Hypothalamus (tissue), 51 donors: ENCODE data around the gene ME1.
"Not testable (repeated sequence)": the region's sequence is repeated elsewhere in the genome, so short reads cannot be mapped to it uniquely, and the experiment has no call there.

Source experiments
- DNase-seq, 51 donors: peaks; one replicate each; lab custom pipeline; 2025; lab: John Stamatoyannopoulos, UW

Gene ME1

DNA sequence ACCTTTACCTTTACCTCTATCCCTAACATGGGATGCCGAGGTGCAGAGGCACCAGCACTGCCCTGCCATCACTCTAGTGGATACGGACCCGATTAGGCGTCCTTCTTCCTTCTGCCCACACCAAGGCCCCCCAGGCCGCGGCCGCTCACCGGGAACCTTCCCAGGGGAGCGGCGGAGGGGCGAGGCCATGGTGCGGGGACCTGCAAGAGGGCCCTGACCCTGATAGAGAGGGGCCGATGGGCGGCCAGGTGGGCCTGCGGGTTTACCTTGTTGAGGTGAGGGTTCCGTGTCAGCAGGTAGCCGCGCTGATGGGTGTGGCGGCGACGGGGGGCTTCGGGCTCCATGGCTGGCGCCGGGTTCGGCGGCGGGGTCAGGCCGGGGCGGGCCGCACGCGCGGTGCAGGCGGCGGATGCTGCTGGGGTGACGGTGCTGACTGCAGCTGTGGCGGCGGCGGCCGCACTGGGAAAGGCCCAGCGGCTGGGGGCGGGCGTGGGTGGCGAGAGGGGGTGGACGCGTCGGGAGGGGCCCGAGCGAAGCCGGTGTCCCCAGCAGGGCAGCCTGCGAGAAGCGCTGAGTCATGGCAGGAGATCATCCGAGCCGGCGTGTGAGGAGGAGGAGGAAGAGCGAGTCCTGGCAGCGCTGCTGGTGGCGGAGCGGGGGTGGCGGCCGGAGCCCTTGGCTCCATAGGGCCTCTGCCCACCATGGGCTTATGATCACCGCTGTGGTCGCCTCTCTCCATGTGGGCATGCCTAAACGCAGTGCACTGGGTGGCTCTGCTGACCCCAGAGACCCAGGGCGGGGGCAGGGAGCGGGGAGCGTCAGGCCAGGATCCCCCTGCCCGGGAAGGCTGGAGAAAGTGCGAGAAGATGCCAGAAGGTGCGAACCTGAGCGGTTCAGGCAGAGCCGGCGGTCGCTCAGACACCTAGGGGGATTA is at the start of gene ME1:
ME1 (minus strand) TSS at position 441 of the 934 bp plus-strand sequence; CDS start at position 344, 97 bp downstream.
- peak in 49 of 51 donors; percentile 20 to 88 (median 69) for DNase-seq

DNA sequence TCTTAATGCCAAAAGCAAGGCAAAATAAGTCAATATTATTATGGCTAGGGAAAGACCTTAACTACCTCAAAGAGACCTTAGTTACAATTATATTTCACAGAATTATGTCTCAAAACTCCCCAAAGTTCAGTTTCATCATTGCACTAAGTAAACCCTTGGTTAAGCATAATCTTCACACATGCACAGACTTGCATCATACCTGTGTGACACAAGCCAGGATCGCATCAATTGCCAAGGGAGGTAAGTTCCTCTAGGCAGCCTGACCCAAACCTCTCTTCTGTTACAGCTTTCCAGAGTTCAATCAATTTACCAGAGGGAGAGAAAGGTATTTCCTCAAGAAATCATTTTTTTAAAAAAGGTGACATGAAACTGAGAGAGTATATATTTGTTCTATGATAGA is 49.6 kb upstream of the ME1 start:
- DNase-seq = no peak

DNA sequence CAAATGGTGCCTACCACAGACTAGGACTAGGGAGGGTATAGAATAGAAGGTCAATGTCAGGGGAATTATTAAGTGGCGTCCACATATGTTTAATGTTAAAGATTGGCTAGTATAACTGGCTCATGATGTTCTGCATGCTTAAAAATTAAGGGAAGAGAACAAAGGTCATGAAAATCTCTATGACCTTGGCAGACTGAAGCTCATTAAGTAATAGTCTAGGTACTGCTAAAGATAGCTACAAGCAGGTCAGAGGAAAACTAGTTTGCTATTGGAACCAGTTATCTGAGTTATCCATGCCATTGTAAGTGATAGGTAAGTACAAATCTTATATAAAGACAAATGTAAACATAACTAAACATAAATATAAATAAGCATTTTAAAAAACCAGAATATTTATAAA is 48.5 kb upstream of the ME1 start:
- no peak for DNase-seq

DNA sequence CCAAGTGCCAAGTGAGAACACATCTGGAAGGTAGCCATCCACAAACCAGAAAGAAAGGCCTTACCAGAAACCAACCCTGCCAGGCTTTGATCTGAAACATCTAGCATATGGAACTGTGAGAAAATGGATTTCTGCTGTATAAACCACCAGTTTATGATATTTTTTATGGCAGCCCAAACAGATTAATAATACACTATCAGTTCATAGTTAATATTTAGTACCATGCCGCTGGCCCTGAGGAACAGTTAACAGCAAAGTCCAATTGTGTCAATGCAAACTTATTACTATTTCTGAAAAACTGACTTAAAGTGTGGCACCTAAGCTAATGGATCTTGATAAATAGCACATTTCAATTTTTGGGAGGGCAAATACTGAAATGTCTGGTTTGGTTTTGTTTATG is 46.1 kb upstream of the ME1 start:
- DNase-seq = no peak

DNA sequence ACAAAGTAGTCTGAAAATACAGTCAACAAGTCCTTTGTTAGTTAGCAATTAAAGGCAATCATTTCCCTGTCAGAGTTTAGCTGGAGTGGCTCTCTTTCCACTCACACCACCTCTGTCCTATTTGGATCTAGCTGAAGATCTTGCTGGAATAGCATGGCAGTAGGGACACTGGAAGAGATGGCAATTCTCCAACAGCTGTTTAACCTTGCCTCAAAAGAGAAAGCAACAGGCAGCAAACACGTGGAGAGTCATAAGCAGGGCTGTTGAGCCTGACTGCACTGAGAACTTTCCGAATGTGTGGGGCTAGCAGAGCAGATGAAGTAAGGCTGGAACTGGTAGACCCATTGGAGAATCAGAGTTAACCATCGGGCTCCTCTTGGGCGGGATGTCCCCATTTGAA is 43.5 kb upstream of the ME1 start:
- peak in 3 of 51 donors; percentile 1 to 18 (median 5) for DNase-seq

DNA sequence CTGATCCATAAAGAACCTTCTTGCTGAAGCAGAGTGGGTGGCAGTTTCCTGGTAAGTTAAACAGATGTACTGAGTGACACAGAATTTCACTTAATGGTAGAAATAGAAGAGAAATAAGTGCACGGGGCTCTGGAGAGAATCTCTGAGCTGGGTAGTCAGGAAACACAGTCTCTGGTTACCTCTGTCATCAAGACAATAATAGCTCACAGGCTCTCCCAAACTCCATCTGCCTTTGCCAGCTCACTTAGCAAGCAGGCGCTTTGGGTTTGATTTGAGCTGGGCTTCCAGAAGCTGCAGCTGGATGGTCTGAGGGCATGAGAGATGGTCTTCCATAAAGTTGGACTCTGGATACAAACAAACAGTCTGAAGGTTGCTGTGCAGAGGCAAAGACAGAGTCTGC is 41.9 kb upstream of the ME1 start:
- DNase-seq = no peak

DNA sequence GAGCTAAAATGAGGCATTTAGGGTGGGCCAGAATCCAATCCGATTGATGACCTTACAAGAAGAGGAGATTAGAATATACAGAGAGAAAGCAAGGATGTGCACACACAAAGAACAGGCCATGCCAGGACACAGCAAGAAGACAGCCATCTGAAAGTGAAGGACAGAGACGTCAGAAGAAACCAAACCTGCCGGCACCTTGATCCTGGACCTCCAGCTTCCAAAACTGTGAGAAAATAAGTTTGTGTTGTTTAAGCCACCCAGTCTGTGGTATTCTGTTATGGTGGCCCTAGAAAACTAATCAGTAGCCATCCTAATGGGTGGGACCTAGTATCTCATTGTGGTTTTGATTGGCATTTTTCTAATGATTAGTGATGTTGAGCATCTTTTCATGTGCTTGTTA is 39.7 kb upstream of the ME1 start:
- no peak for DNase-seq

DNA sequence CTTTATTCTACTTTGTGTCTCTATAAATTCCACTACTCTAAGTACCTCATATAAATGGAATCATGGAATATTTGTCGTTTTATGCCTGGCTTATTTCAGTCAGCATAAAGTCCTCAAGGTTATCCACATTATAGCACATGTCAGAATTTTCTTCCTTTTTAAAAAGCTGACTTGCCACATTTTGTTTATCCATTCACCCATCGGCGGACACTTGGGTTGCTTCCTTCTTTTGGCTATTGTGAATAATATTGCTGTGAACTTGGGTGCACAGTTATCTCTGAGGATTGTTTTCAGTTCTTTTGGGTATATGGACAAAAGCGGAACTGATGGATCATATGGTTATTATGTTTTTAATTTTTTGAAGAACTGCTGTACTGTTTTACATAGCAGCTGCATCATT is 39.1 kb upstream of the ME1 start:
- DNase-seq = no peak

DNA sequence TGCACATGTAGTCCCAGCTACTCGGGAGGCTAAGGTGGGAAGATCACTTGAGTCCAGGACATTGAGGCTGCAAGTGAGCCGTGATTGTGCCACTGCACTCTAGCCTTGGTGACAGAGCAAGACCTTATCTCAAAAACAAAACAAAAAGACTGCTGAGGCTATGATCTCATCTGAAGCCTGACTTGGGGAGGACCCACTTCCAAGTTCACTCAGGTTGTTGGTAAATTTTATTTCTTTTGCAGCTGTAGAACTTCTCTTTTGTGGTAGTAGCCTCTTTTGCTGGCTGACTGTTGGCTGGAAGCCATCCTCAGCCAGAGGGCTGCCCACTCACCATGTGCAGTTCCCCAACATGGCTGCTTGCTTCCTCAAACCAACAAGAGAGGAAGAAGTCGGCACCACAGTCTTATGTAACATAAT is 36.8 kb upstream of the ME1 start:
- peak in 20 of 51 donors; percentile 0 to 41 (median 5) for DNase-seq

DNA sequence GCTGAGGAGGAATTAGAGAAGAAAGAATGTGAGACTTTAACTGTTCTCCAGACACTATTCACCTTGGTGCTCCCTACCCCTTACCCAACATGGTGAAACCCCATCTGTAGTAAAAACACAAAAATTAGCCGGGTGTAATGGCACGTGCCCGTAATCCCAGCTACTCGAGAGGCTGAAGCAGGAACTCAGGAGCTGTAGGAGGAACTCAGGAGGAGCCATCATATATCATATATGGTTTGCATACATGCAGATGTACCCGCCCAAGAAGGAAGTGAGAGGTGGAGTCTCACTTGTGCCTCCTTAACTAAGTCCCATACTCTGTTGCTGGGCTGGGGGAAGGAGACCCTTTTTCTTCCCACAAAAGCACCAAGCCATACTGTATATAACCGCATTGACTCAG is 35.5 kb upstream of the ME1 start:
- DNase-seq = no peak

DNA sequence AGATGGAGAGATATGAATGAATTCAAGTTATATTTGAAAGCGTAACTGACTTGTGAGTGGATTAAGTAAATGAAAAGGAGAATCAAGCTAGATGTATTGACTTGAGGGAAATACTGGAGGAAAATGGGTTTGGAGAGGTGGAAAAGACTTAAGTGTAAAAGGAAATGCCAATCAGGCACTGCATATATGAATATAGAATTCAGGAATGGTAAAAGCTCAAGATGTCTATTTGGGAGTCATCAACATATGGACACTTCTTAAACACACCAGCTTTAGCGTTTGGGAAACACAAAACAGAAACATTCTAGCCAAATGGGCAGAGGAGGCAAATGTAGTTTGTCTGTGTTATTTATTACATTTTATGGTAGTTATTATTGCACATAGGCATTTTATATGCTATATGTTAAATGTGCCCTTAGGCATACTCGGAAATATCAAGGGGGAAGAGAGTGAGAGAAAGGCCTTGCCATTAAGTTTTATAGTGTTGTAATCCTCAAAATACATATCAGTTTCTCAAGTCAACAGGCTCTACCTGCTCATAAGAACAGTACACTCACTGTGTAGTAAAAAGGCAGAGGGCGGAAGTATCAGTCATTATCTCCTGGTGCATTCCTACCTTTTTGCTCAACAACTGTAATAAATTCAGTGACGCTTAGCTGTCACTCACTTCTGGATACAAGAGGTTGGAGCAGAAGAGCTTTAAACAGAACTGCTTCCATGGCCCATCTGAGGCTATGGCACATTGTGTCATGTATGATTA is 33.7 kb upstream of the ME1 start:
- DNase-seq = no peak

DNA sequence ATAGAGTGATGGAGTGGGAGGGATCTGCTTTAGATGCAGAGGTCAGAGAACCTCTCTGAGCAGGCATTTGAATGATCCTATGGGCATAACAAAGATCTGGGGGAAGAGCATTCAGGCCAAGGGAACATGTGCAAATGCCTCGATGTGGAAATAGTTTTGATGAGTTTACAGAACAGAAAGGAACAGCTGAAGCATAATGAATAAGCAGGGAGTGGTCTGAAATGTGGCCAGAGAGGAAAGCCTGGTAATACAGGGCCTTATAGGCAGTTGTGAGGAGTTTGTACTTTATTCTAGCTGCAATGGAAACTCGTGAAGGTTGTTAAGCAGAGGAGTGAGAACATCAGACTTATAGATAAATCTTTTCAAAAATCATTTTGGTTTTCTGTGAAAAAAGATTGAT is 33.0 kb upstream of the ME1 start:
- no peak for DNase-seq

DNA sequence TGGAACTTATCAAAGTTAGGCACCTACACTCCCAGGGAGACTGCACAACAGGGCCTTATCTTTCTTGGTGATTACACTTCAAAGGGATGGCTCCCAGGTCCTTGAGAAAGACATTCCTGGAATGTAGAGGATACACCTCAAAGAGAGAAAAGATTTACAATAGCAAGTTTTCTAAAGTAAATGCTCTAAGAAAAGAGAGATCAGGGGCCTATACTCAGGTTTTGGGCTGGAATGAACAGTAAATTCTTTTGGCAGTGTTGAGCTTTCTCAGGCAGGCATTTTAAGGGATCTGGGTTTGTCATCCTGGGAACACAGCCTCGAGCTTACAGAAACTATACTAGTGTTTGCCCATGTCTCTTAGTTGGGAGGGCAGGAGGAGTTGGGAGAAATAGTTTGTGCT is 31.7 kb upstream of the ME1 start:
- DNase-seq = no peak

DNA sequence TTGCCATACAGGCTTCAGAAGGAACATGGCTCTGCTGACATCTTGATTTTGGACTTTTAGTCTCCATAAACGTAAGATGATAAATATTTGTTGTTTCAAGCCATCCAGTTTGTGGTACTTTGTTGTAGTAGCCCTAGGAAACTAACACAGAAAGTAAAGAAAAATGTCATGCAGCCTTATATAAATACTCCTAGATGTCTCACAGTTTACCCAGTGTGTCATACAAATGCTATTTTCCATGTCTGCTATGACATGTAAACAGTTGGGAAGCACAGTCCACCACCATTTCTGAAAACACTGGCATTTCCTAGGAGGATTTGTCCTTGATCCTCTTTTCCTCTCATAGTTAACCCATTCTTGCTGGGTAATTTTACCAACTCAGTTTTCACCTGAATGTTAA is 30.6 kb upstream of the ME1 start:
- DNase-seq = no peak

DNA sequence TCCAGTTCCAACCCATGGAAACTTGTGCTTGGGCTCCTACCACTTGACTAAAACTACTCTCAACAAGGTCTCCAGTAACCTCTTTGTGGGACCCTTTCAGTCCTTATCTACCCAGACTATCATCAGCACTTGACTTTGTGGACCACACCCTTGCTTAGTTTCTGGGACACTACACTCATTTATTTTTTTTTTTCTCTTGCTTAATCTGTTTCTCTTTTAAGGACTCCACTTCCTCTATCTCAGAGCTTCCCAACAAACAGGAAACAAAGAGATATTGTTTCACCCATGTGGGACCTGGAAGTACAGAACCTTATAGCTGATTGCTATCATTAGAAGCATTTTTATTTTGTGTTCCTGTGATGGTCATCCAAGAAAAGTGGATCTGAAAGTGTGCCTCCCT is 28.8 kb upstream of the ME1 start:
- no peak for DNase-seq

DNA sequence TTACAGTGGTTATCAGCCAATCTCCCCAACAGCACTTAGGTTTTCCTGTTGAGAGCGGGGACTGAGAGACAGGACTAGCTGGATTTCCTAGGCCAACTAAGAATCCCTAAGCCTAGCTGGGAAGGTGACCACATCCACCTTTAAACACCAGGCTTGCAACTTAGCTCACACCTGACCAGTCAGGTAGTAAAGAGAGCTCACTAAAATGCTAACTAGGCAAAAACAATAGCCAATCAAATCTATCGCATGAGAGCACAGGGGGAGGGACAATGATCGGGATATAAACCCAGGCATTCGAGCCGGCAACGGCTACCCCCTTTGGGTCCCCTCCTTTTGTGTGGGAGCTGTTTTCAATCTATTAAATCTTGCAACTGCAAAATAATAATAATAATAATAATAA is 19.2 kb upstream of the ME1 start:
- DNase-seq = not testable (repeated sequence)

DNA sequence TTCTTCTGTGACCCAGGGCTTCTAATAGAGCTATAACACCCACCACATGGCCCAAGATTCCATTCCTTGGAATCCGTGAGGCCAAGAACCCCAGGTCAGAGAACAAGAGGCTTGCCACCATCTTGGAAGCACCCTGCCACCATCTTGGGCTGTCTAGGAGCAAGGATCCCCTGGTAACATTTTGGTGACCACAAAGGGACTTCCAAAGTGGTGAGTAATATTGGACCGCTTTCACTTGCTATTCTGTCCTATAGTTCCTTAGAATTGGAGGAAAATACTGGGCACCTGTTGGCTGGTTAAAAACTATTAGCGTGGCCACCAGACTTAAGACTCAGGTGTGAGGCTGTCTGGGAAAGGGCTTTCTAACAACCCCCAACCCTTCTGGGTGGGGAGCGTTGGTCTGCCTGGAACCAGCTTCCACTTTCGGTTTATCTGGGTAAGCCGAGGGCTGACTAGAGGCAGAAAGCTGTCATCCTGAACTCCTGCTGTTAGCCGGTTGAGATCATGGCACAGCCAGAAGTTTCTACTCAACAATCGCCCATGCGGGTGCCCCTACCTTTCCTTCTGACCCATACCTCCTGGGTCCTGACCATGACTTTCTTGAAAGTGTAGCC is 13.3 kb upstream of the ME1 start:
- DNase-seq = not testable (repeated sequence)

DNA sequence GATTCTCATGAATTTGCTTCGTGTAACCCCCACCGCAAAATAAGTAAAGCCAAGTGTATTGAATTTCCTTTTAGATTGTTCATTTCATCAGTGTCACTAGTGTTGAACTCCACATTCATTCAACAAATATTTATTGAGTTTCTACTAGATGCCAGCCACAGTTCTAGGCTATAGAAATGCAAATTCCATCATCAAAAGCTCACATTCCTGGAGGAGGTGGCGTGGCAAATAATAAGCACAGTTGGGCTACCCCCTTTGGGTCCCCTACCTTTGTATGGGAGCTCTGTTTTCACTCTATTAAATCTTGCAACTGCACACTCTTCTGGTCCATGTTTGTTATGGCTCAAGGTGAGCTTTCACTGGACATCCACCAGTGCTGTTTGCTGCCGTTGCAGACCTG is 12.7 kb upstream of the ME1 start:
- DNase-seq = no peak

DNA sequence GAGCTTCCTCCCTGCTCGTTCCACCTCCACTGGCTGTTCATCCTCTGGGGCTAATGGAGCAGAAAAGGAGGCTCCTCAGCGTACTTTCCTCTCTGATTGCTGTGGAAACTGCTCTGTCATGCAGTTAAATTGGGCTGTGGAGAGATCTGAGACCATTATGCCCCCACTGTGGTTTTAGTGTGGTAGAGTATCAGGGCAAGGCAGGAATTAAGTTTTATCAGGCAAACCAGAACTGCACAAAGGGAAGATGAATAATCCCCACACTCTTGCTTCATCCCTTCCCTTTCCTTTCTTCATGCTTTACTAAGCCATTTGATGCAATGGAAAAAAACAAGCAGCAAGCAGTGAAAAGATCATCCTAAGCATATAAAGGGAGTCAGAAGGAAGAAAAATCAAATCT is 11.9 kb upstream of the ME1 start:
- no peak for DNase-seq

DNA sequence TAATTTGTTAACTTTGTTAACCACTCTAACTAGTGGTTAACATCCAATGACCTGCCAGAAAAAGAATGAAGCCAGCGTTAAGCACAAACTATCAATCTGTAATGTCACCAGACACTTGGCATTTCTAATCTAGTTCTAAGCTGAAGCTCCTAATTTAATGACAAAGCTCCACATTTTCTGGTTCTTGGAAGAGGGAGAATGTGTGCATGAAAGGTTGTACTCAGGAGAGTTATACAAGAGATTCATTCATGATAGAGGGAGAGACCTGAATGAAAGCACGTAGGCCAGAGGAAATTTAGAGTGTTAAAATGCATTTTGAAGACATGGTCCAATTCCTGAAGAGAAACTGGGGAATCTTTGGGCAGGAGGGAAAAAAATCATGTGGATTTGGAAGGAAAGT is 8.3 kb upstream of the ME1 start:
- no peak for DNase-seq

DNA sequence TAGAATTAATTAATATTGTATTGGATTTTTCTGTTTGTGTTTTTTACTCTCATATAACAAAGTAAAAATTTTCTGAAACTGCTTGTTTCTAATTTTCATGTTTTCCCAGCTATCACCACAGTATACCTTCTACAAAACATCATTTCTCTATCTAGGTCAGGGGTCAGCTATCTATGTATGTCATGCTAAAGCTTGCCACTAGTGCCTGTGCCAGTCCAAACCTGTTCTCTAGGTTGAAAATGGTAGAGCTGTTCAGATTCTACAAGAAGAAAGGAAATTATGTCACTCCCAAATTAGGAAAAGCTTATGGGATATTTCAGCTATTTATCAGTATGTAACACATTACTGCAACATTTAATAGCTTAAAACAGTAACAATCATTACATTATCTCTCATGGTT is 5.8 kb upstream of the ME1 start:
- DNase-seq = no peak

DNA sequence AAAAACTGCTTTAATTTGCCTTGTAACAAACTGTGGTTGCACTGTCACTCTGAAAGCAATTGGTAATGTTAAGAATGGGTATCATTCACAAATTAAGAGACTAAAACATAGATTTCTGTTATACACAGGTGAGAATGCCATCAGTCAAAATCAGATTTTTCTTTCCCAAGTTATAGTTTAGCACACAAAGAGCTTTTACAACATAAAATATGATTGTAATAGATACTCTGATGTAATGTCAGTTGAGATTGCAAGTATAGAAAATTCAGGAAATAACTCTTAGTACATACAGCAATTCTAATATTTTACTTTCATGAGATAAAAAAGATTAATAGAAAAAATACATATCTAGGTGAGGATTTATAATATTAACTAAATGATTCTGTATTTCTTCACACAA is 2.3 kb upstream of the ME1 start:
- DNase-seq = no peak
